SK-N-SH (cell line): Measurements from ENCODE around the gene COL12A1. TPM values are rescaled to one million over a fixed set of nuclear protein-coding genes. Genes with fewer than 3 reads are reported as not detected.

Source experiments
- CTCF ChIA-PET: fragments of 300-600, 350-600 bp; formaldehyde crosslinking; extraction: SDS; loops from one replicate; lab custom pipeline; 2021; lab: Yijun Ruan, JAX
- POLR2A ChIA-PET: fragments of 350-600 bp; sonication (Branson Sonifier 250); formaldehyde crosslinking; extraction: SDS; loops from one replicate; lab custom pipeline; 2020; ENCODE audit warnings: antibody characterized with exemption, inconsistent platforms; lab: Yijun Ruan, JAX
- DNase-seq: peaks from one replicate; pipeline ENCODE4 v3.0.0; 2012
- H2AFZ ChIP-seq: fragments of 200-600 bp; sonication (generic); 2 replicates; pipeline ENCODE4 v1.8.1; 2016; ENCODE audit warnings: antibody characterized with exemption, mild to moderate bottlenecking, low read depth
- H3F3A ChIP-seq: fragments of 200-600 bp; sonication (generic); replicated peaks from 2 replicates; pipeline ENCODE3; 2016; ENCODE audit warnings: antibody characterized with exemption, mild to moderate bottlenecking; ENCODE audit not compliant: insufficient read depth
- H3K27ac ChIP-seq, 2 experiments: fragments of 200-500 bp in 1 of 2; fragments of 200-600 bp in 1 of 2; sonication (Bioruptor generic) in 1 of 2; sonication (generic), shearing (Covaris generic) in 1 of 2; 2 replicates each; pipeline versions ENCODE4 v1.5.1 to v1.6.1; 2014 to 2016; ENCODE audit warnings: low read depth in 2 of 2, inconsistent platforms in 1 of 2, low read length in 1 of 2, mild to moderate bottlenecking in 1 of 2, mixed read lengths in 1 of 2
- H3K27me3 ChIP-seq: fragments of 200-600 bp; sonication (generic), shearing (Covaris generic); 2 replicates; pipeline ENCODE4 v1.6.1; 2016; ENCODE audit warnings: mixed run types; ENCODE audit not compliant: insufficient read depth
- H3K36me3 ChIP-seq, 2 experiments: fragments of 200-500 bp in 1 of 2; fragments of 200-600 bp in 1 of 2; sonication (Bioruptor generic) in 1 of 2; sonication (generic) in 1 of 2; replicated peaks in 1 of 2; 2 replicates each; pipeline versions ENCODE3 to v1.5.1; 2014 to 2016; ENCODE audit warnings: low read length in 1 of 2, mild to moderate bottlenecking in 1 of 2; ENCODE audit not compliant: insufficient read depth in 2 of 2, control insufficient read depth in 1 of 2
- H3K4me1 ChIP-seq, 2 experiments: fragments of 200-500 bp in 1 of 2; fragments of 200-600 bp in 1 of 2; sonication (Bioruptor generic) in 1 of 2; sonication (generic), shearing (Covaris generic) in 1 of 2; 2 replicates each; pipeline versions ENCODE4 v1.5.1 to v1.6.1; 2014 to 2016; ENCODE audit warnings: low read depth in 1 of 2, low read length in 1 of 2, mixed run types in 1 of 2; ENCODE audit not compliant: insufficient read depth in 2 of 2, control insufficient read depth in 1 of 2
- H3K4me2 ChIP-seq: fragments of 200-600 bp; sonication (generic), shearing (Covaris generic); 2 replicates; pipeline ENCODE4 v1.6.1; 2017; ENCODE audit warnings: mixed run types
- H3K4me3 ChIP-seq, 2 experiments: fragments of 200-500 bp in 1 of 2; fragments of 200-600 bp in 1 of 2; sonication (Bioruptor generic) in 1 of 2; sonication (generic), shearing (Covaris generic) in 1 of 2; 2 replicates each; pipeline versions ENCODE4 v1.5.1 to v1.8.1; 2014 to 2016; ENCODE audit warnings: low read depth in 2 of 2, inconsistent platforms in 1 of 2, low read length in 1 of 2, mild to moderate bottlenecking in 1 of 2, mixed read lengths in 1 of 2, moderate library complexity in 1 of 2
- H3K79me2 ChIP-seq: fragments of 200-600 bp; sonication (generic); 2 replicates; pipeline ENCODE4 v1.8.1; 2017; ENCODE audit warnings: mild to moderate bottlenecking; ENCODE audit not compliant: insufficient read depth
- H3K9ac ChIP-seq: fragments of 200-600 bp; sonication (generic); 2 replicates; pipeline ENCODE4 v1.6.1; 2017; ENCODE audit warnings: mixed run types
- H3K9me2 ChIP-seq: fragments of 200-600 bp; sonication (generic); 2 replicates; pipeline ENCODE4 v1.6.1; 2017; ENCODE audit warnings: mixed run types
- H3K9me3 ChIP-seq: fragments of 200-600 bp; sonication (generic); 2 replicates; pipeline ENCODE4 v1.6.1; 2017; ENCODE audit warnings: mixed run types, mild to moderate bottlenecking, moderate library complexity
- H4K20me1 ChIP-seq: fragments of 200-600 bp; sonication (generic); 2 replicates; pipeline ENCODE4 v1.6.1; 2017; ENCODE audit warnings: mild to moderate bottlenecking, mixed run types; ENCODE audit not compliant: insufficient read depth
- CTCF ChIP-seq: fragments of 200-600 bp; sonication (generic); IDR thresholded peaks from 2 replicates; pipeline ENCODE4 v1.6.1; 2017; ENCODE audit warnings: antibody characterized with exemption, mild to moderate bottlenecking, moderate library complexity
- ELF1 ChIP-seq: IDR thresholded peaks from 2 replicates; pipeline ENCODE4 v1.4.0; 2012
- EZH2phosphoT487 ChIP-seq: fragments of 200-600 bp; sonication (generic); IDR thresholded peaks from 2 replicates; pipeline ENCODE4 v1.6.1; 2017; ENCODE audit warnings: low read depth, mixed run types, mild to moderate bottlenecking, antibody characterized with exemption, moderate library complexity, borderline replicate concordance
- JUND ChIP-seq: IDR thresholded peaks from 2 replicates; pipeline ENCODE4 v1.4.0; 2012
- MAX ChIP-seq: IDR thresholded peaks from 2 replicates; pipeline ENCODE4 v1.4.0; 2012; ENCODE audit warnings: low read depth
- MEF2A ChIP-seq: IDR thresholded peaks from 2 replicates; pipeline ENCODE4 v1.4.0; 2012; ENCODE audit warnings: low read depth, borderline replicate concordance
- MXI1 ChIP-seq: IDR thresholded peaks from 2 replicates; pipeline ENCODE4 v1.6.1; 2012; ENCODE audit warnings: mild to moderate bottlenecking, low read depth, low read length, improper control_type of control experiment
- NRF1 ChIP-seq: IDR thresholded peaks from 2 replicates; pipeline ENCODE4 v1.6.1; 2012; ENCODE audit warnings: low read depth, mild to moderate bottlenecking, low read length
- PBX3 ChIP-seq: IDR thresholded peaks from 2 replicates; pipeline ENCODE4; 2012
- RAD21 ChIP-seq: IDR thresholded peaks from 2 replicates; pipeline ENCODE4 v1.6.1; 2012; ENCODE audit warnings: mild to moderate bottlenecking, low read length
- RXRA ChIP-seq: IDR thresholded peaks from 2 replicates; pipeline ENCODE4 v1.4.0; 2012; ENCODE audit warnings: low read depth, mild to moderate bottlenecking, borderline replicate concordance
- SMC3 ChIP-seq: IDR thresholded peaks from 2 replicates; pipeline ENCODE4 v1.6.1; 2012; ENCODE audit warnings: low read depth, low read length, improper control_type of control experiment
- WGBS: methylation state at CpG from one replicate; pipeline ENCODE4 v1.1.6; 2017; ENCODE audit warnings: low lambda C conversion rate; 5-methylcytosine and 5-hydroxymethylcytosine counted together
- polyA plus RNA-seq, 3 experiments: library from polyadenylated mRNA; depleted of rRNA; stranded (reverse); fragments of >200 nt; gene quantifications; 2 replicates each; pipeline ENCODE4 v1.2.3, GENCODE V29; 2012

COL12A1 gene
- polyA plus RNA-seq, 1 of the 3 experiments (the other 2 are of a cell fraction) = 0.03 TPM

- Histone ChIP-seq H4K20me1 (no peaks in the 10 kb centered on the region), H2AFZ (0 out of 2 replicates have a peak overlapping the region, but pooled peaks have one; percentile 2), H3K27me3 (peaks cover 63% of the 10 kb centered on the region)
- DNase-seq = peak; percentile 71
- WGBS = 4% methylated on average over 29 of the region's 33 CpGs
- TF ChIP-seq ELF1 = no peak
- peak; percentile 96 for TF ChIP-seq CTCF
- no peak for TF ChIP-seq JUND
- no peak for TF ChIP-seq MXI1
- peak; percentile 93 for TF ChIP-seq RAD21
- no peak for TF ChIP-seq NRF1
- no peak for TF ChIP-seq RXRA
- no peak for TF ChIP-seq MEF2A
- peak; percentile 73 for TF ChIP-seq SMC3
- TF ChIP-seq MAX = no peak
- TF ChIP-seq, all 33 proteins: peak for 3
- no peaks in the 10 kb centered on the region for H3K9me3 ChIP-seq
- H3K4me1 ChIP-seq = peaks cover 4% of the 10 kb centered on the region in 2 experiments; a peak in 1 of 4 replicates
- H3K27ac ChIP-seq = no peak overlapping the region
- ChIA-PET CTCF (interaction anchor here (0.5 to 9.0 kb wide), 85 partner anchors 9 to 1789 kb away, joined by 3 to 95 read pairs (median 4); partner anchors contain the start of gene COX7A2), POLR2A (no interaction called here)
- H3K4me2 ChIP-seq = peak overlapping the region; percentile 60
- H3K79me2 ChIP-seq = no peaks in the 10 kb centered on the region
- no peaks in the 10 kb centered on the region for H3K9me2 ChIP-seq
- no peak overlapping the region for H3K9ac ChIP-seq
- H3K4me3 ChIP-seq = peak overlapping the region; percentile 6 to 27; a peak in 3 of 4 replicates
- no peaks in the 10 kb centered on the region for H3F3A ChIP-seq
- H3K36me3 ChIP-seq = no peaks in the 10 kb centered on the region
Measured at GRCh38 chr6:75208298-75209183, 2.7 kb upstream of the COL12A1 start.

GRCh38 chr6:75206576-75207342, 906 bp upstream of the COL12A1 start:
- TF ChIP-seq PBX3 (no peak), EZH2phosphoT487 (peak; percentile 30; the same call in 1 of the 2 replicates)
- TF ChIP-seq, all 33 proteins: peak for 1
- H4K20me1 ChIP-seq = no peaks in the 10 kb centered on the region
- H3K4me3 ChIP-seq = peak overlapping the region in 1 of 2 experiments; percentile 58; a peak in 2 of 4 replicates
- H3K4me2 ChIP-seq = peak overlapping the region; percentile 73
- WGBS = 21% methylated on average over 35 of the region's 35 CpGs
- no peaks in the 10 kb centered on the region for H3K9me3 ChIP-seq
- CTCF ChIA-PET = interaction anchor here (1.2 to 9.0 kb wide), 6 partner anchors 11 to 1469 kb away, joined by 3 to 95 read pairs (median 13); no protein-coding TSS in a partner anchor
- no peak overlapping the region for H2AFZ ChIP-seq
- no peaks in the 10 kb centered on the region for H3K9me2 ChIP-seq
- no peaks in the 10 kb centered on the region for H3K36me3 ChIP-seq
- peaks cover 72% of the 10 kb centered on the region for H3K27me3 ChIP-seq
- no peaks in the 10 kb centered on the region for H3F3A ChIP-seq
- POLR2A ChIA-PET = no interaction called here
- H3K9ac ChIP-seq = no peak overlapping the region
- H3K4me1 ChIP-seq = peaks cover 4% of the 10 kb centered on the region in 2 experiments; a peak in 1 of 4 replicates
- no peak overlapping the region for H3K27ac ChIP-seq
- no peaks in the 10 kb centered on the region for H3K79me2 ChIP-seq
- peak; percentile 18 for DNase-seq
